ENCODE measurements around the gene IPO11.
"Not testable (repeated sequence)": the region's sequence is repeated elsewhere in the genome, so short reads cannot be mapped to it uniquely, and the experiment has no call there.

The IPO11 gene

DNA sequence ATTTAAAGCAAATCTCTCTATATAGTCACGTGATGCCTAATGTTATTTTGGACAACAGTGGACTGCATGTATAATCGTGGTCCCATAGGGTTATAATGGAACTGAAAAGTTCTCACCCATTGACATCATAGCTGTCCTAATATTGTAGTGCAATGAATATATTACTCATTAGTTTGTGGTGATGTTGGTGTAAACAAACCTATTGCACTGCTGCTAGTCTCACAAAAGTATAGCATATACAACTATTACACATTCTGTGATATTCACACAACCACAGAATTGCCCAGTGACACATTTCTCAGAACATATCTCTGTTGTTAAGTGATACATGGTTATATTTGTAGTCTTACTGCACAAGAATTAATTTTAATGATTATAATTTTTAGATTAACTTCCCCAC, 37.7 kb downstream of the IPO11 start:
- DNase-seq = no peak

DNA sequence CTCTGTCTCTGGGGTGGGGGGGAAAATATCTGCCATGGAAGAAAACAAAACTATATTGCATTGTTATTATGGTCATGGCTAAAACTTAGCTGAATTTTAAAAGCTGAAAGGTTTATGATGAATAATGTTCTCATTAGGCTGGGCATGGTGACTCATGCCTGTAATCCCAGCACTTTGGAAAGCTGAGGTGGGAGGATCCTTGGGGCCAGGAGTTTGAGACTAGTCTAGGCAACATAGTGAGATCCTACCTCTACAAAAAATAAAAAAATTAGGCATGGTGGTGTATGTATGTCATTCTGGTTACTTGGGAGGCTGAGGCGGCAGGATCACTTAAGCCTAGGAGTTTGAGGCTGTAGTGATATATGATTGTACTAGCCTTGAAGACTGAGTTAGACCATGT, 44.5 kb downstream of the IPO11 start:
- DNase-seq = no peak

DNA sequence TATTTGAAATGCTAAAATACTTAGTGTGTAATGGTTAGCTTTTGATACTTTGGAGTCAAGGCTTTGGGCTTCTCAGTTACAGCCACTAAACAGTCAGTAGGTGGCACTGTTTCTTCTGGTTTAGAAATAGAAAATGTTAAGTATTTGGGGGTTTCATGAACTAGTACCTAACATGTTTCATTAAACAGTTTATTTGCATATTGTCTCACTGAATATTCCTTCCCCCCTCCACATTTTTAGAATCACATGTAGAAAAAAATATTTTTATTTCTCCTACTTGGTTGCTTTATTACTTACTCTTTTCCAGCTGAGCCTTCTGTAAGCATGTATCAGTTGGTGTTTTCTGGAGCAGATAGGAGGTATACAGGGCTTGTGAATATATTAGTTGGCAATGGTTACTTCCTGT, 48.0 kb downstream of the IPO11 start:
- peak in 1 of 2 donors; percentile 41 for DNase-seq

DNA sequence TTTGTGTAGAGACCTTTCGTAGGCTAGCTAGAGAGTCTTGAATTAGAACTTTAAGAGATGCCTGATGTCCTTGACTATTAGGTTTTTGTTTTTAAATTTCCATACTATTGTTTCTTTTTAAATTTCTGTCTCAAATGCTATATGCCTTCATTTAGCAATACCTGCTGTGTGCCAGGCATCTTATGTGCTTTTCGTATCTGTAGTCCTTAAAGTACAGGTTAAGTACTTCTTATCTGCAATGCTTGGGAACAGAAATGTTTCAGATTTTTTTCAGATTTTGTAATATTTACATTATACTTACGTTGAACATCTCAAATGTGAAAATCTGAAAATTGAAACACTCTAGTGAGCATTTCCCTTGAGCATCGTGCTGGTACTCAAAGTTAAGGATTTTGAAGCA, 49.0 kb downstream of the IPO11 start:
- no peak for DNase-seq

DNA sequence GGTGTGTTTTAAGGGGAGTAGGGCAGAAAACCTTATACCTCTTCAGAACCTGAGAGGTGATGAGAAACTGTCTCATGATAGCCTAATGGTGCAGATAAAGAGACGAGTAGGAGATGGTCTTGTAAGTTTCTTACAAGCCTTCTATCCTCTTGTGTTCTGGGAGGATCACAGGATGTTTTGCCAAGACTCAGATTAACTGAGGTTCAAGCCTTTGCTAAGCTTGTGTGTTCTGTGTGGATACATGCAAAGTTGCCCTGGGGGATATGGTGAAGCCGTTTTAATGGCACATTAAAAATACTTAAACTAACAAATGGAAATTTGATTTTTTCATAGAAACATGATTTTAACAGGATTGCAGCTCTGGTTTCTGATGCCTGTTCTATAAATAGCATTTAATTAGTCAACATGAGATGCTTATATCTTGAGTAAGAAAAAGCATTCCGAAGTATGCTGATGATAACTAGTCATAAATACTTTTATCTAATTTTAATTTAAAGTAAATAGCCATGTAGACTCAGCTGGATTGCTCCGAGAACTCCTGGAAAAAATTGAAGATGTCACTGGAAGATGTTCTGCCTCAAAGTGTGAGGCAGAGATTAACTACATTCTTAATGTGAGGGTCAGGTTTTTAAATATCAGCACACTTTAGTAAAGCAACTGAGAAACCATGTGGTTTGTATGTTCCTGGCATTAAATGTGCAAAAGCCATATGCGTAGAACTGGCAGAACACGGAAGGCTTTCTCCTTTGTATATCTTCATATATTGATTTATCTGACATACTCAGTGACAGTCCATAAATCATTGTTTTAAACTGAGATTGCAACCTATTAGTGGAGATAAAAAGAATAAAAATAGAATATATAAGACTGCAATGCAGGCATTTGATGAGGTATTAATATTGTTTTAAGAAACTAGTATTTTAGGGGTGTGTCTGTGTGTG, 53.7 kb downstream of the IPO11 start:
- no peak for DNase-seq

DNA sequence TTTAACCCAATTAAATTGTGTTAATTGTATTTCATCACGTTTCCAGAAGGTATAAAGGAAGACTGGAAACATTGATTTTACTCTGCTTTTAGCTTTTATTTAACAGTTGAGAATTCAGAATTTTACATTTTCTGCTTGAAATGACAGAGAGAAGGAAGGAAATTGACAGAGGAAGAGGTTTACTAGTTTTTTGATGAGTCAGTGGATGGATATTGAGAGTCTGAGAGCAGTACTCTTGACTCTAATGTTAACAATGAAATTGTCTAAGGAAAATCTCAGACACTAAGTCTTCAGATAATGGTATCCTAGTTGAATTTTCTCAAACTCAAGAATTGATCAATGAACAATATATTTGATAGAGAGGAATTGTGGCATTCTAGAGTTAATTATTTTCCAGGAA, 60.6 kb downstream of the IPO11 start:
- DNase-seq = no peak

DNA sequence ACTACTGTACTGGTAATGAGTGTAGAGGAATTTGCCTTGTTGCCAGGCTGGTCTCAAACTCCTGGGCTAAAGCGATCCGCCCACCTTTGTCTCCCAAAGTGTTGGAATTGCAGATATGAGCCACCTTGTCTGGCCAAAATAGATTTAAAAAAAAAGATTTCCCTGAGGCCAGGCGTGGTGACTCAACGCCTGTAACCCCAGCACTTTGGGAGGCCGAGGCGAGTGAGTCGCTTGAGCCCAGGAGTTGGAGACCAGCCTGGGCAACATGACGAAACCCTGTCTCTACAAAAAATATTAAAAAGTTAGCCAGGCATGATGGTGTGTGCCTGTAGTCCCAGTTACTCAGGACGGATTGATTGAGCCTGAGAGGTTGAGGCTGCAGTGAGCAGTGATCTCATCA, 62.5 kb downstream of the IPO11 start:
- no peak for DNase-seq

DNA sequence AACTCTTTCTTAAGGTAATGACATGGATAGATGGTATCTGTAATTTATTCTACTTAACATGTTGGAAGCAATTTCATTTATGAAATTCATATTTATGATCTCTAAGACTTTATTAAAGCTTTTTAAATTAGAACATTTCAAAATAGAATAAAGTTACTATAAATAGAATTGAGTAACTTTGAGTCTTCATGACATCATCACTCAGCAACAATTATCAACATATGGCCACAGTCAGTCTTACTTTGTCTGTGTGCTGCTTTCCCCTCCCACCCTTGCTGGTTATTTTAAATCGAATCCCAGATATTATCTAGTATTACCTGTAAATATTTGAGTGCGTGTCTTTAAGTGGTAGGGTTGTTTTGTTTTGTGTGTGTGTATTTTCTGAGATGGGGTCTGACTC, 65.2 kb downstream of the IPO11 start:
- DNase-seq = no peak

DNA sequence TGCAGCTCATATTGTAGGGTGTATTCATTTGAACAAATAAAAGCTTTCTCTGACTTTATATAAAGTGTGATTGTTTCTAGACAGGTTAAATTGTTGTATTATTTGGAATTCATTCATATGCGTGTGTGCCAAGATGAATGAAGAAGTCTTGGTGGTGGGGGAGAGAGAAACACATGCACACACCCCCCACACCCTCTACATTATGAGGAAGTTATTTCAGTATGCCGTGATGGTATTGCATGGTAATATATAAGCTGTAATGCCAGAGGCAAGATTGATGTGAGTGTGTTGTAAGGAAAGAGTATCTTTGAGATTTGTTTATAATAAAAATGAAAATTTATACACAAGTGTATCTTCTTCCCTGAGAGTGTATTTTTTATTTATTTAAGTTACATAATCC, 71.0 kb downstream of the IPO11 start:
- DNase-seq = no peak

DNA sequence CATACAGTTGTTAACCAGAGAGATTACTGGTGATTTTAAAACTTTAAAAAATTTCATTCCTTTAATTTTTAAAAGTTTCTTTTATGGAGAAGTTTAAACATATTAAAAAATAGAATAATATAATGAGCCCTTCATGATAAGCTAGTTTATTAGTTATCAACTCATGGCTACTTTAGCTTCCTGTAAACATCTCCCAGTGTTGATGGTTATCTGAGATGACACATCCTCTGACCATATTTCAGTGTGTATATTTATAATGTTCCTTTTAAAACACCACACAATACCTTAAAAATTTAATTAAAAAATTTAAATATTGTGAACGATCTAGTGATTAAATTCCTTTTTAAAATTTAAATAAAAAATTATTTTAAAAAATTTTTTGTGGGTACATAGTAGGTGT, 74.1 kb downstream of the IPO11 start:
- no peak for DNase-seq

DNA sequence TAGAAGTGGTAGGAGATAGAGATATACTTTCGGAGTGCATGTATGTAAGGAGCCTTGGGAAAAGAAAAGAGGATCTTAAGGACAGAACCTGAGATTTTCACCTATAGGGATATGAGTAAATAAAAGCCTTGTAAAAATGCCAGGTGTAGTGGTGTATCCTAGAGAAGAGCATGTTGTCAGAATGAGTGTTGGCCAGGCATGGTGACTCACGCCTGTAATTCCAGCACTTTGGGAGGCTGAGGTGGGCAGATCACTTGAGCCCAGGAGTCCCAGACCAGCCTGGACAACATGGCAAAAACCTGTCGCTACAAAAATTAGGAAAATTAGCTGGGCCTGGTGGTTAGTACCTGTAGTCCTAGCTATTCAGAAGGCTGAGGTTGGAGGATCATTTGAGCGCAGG, 76.0 kb downstream of the IPO11 start:
- no peak for DNase-seq

DNA sequence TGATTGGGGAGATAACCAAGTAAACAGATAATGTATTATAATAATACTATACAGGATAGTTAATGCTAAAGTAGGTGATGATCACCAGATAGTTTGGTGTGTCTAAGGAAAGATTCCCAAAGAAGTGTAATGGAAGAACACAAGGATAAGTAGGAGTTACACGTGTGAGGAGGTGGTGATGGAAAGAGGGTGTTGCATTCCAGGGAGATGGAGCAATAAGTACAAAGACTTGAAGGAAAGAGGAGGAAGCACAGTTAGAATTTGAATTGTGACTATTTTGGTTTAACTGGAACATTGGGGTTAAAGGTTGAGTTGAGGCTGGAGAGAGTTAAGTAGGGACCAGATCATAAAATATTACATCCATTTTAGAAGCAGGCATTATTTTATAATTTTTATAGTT, 76.9 kb downstream of the IPO11 start:
- no peak for DNase-seq

DNA sequence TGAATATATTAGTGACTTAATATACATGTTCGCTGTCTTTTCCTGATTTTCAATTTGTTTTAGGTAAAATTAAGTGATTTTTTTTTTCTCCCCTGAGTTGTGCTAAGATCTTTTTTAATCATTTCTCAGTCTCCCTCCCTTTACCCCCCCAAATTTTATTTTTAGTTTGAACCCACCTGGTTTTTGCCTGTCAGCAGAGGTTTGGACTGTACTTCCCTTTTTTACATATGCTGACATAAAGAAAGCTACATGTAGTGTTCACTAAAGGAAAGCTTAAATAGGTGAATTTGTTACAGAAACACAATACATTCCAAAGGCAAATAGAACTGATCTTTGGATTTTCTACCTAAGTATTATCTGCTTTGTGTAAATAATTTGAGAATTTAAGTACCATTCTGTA, 82.2 kb downstream of the IPO11 start:
- no peak for DNase-seq

DNA sequence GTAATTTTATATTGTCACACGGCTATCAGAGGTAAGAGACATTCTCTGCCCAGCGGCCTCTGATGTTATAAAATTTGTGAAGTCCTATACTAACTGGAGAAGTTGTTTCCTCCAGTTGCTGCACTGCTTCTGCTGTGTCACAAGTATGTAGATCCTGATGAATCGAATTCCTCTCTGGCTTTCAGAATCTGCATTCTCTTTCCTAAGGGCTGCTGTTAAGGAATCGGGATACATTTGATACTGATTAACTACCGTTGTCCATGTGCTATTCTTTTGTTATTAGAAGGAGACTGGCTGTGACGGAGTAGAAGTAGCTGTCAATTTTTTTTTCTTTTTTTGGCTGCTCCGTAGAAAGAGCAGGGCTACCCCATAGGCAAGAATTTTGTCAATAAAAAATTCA, 84.3 kb downstream of the IPO11 start:
- no peak for DNase-seq

DNA sequence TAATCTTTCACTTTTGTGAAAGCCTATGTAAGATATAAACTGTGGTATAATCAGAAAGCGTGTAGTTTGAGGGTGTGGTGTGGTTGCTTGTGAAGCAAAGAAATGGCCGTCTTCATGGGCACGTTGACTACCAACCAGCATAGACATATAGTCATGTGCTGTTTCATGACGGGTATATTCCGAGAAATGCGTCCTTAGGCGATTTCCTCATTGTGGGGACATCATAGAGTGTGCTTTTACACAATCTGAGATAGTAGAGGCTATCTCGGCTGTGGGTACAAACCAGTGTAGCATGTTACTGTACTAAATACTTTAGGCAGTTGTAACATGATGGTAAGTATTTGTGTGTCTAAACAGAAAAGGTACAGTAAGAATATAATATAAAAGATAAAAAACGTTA, 86.4 kb downstream of the IPO11 start:
- no peak for DNase-seq

DNA sequence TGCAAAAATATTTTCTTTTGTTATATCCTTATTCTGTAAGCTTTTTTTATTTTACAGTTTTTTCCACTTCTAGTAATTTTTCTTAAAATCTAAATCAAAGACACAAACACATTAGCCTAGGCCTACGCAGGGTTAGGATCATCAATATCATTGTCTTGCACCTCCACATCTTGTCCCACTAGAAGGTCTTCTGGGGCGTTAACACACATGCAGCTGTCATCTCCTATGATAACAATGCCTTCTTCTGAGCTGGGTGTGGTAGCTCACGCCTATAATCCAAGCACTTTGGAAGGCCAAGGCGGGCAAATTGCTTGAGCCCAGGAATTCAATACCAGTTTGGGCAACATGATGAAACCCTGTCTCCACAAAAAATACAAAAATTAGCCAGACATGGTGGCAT, 87.2 kb downstream of the IPO11 start:
- DNase-seq = no peak

DNA sequence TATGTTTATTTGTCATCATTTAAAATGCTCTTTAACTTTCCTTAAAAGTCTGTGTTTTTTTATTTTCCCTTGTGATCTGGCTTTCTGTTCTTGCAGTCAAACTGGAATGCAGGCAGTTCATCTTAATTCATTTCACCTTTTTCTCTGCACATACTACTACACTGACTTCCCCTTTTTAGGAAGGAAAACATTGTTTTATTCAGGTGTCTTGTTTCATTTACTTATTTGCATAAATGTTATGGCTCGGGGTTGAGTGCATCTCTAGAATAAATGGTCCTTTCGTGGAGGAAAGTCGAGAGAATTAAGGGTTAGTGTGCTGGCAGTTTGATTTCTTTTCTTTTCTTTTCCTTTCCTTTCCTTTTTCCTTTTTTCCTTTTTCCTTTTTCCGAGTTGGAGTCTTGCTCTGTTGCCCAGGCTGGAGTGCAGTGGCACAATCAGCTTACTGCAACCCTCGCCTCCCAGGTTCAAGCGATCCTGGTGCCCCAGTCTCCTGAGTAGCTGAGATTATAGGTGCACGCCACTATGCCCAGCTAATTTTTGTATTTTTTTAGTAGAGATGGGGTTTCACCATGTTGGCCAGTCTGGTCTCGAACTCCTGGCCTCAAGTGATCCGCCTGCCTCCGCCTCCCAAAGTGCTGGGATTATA, 90.0 kb downstream of the IPO11 start:
- no peak for DNase-seq

DNA sequence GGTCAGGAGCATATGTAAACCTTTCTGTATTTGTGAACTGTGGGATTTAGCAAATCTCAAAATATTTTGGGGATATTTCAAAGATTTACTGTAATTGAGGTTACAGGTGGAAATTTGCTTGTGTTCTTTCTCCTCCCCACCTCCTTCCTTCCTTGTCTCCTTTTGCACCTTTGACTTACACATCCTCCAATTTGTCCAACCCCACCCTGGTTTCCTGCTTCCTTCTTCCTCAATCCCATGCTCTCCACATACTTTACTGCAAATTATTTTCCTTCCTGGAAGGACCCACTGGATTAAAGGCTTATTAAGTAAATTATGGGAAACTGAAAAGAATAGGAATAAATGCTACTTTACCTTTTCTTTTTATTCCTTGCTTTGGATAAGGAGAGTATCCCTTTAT, 91.6 kb downstream of the IPO11 start:
- no peak for DNase-seq

DNA sequence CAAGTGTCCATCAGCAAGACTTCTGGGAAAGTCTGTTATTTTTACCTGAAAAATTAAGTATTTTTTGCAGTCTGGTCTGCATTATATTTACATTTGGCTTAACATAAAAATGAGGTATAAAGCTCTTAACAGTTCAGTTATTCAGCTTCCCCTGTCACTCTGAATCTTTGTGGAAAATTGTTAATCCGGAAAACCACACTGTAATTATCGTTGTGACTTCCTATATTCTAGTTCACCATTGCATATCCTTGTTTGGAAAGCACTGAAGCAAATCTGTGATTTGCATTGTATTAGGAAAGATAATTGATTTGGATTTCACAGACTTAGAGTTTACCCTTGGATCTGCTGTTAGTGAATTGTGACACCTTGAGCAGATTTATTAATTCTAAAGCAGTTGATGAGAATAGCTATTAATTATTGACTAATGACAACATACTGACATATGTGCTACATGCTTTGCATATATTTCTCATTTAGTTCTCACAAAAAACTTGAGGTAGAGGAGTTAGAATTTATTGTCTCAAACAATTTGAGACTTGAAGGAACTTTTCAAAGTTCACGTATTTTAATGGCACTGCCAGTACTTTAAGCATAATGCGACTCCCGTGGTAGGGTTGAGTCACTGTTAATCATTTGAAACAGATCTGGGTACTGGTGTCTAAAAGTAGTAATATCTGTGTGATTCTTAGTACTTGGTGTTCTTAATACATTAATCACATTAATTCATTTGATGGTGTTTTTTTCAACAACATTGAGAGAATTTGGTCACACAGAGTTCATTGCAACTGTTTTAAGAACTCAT, 94.3 kb downstream of the IPO11 start:
- no peak for DNase-seq

DNA sequence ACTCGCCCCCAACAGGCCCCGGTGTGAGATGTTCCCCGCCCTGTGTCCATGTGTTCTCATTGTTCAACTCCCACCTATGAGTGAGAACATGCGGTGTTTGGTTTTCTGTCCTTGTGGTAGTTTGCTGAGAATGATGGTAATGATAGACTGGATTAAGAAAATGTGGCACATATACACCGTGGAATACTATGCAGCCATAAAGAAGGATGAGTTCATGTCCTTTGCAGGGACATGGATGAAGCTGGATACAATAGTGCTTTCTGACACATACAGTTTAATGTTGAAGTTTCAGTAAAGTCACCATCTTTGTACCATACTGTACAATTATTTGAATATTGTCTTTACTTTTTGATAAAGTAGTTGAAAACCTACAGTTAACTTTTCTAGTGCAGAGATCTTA, 96.2 kb downstream of the IPO11 start:
- DNase-seq = not testable (repeated sequence)

DNA sequence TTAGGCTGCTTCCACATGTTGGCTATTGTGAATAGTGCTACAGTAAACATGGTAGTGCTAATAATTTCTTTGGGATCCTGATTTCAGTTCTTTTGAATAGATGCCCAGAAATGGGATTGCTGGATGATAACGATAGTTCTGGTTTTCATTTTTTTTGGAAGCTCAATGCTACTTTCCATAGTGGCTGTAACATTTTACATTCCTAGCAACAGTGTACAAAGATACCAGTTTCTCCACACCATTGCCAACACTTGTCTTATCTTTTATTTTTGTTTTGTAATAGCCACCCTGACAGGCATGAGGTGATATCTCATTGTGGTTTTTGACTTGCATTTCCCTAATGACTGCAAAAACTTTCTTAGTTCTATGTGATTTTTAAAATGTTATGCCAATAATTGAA, 97.2 kb downstream of the IPO11 start:
- no peak for DNase-seq

DNA sequence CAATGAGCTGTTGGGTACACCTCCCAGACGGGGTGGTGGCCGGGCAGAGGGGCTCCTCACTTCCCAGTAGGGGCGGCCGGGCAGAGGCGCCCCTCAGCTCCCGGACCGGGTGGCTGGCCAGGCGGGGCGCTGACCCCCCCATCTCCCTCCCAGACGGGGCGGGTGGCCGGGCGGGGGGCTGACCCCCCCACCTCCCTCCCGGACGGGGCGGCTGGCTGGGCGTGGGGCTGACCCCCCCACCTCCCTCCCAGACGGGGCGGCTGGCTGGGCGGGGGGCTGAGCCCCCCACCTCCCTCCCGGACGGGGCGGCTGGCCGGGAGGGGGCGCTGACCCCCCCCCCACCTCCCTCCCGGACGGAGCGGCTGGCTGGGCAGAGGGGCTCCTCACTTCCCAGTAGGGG, 100.5 kb downstream of the IPO11 start:
- DNase-seq = not testable (repeated sequence)

DNA sequence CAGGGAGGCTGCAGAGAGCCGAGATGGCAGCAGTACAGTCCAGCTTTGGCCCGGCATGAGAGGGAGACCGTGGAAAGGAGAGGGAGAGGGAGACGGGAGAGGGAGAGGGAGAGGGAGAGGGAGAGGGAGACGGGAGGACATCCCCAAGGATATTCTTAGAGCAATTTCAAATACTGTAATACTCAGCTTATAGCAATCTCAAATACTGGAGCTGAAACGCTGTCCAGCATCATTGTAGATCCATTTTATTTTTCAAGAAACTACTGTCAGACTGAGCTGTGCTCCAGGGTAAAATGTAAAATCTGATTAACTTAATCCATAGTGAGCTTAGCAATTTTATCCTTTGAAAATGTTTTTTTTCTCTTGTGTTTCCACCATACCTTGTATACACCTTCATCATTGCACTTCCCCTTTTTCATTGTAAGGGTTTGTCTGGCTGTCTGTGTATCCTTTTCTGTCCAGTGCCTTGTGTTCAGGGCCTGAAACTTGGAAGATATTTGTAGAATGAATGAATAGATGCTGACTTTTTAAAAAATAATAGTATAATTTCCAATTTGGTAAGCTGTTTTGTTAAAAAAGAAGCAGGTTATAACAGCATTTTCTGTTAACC, 102.1 kb downstream of the IPO11 start:
- DNase-seq = no peak

Measured in hippocampal formation (tissue), 2 donors.